Adrenal gland (tissue), 5 donors: ENCODE measurements around the gene ZCCHC7.

Experiments used
- POLR2A ChIP-seq, 2 donors: fragments of 450-650 bp; IDR thresholded peaks; one replicate each; pipeline ENCODE4 v1.6.1; 2017; ENCODE audit warnings: antibody characterized with exemption in 2 of 2, mild to moderate bottlenecking in 2 of 2, moderate library complexity in 1 of 2
- TF ChIP-seq, protein P1 (sequence below), 6 experiments: fragments of 450-650 bp in 4 of 6; fragments of 200-600 bp in 2 of 6; sonication (generic) in 1 of 6; IDR thresholded peaks; 1 replicate in 5 of 6; 2 replicates in 1 of 6; pipeline versions ENCODE4 v1.5.1 to v1.8.0; 2016 to 2021; ENCODE audit warnings: antibody characterized with exemption in 6 of 6, mild to moderate bottlenecking in 2 of 6, moderate library complexity in 1 of 6
- donor health status: DM: no; HTN: no; CAD: no.

DNA sequence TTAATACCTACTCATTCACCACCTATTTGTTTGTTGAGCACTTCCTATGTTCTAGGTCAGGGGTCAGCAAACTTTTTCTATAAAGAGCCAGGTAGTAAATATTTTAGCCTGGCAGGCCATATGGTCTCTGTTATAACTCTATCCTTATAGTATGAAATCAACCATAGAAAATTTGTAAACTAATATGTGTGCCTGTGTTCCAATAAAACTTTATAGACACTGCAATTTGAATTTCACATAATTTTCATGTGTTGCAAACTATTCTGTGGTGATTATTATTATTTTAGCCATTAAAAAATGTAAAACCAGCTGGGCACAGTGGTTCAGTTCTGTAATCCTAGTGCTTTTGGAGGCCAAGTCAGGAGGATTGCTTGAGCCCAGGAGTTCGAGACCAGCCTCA lies 223.3 kb downstream of the ZCCHC7 start:
- TF ChIP-seq, protein P1, sequence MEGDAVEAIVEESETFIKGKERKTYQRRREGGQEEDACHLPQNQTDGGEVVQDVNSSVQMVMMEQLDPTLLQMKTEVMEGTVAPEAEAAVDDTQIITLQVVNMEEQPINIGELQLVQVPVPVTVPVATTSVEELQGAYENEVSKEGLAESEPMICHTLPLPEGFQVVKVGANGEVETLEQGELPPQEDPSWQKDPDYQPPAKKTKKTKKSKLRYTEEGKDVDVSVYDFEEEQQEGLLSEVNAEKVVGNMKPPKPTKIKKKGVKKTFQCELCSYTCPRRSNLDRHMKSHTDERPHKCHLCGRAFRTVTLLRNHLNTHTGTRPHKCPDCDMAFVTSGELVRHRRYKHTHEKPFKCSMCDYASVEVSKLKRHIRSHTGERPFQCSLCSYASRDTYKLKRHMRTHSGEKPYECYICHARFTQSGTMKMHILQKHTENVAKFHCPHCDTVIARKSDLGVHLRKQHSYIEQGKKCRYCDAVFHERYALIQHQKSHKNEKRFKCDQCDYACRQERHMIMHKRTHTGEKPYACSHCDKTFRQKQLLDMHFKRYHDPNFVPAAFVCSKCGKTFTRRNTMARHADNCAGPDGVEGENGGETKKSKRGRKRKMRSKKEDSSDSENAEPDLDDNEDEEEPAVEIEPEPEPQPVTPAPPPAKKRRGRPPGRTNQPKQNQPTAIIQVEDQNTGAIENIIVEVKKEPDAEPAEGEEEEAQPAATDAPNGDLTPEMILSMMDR (IDR thresholded peaks at IDR 0.05), result no peak
- TF ChIP-seq POLR2A (IDR thresholded peaks at IDR 0.05), result no peak
